ENCODE measurements around the gene ZNF576. TPM values are rescaled to one million over a fixed set of nuclear protein-coding genes. Genes with fewer than 3 reads are reported as not detected.

ZNF576 gene
- total and polyA plus RNA-seq, 2 of the 13 experiments (the other 11 are each of a cell fraction or from before 2014, with no cell fraction given), result 7.2 to 9.6 TPM

GRCh38 chr19:43562226-43562697 lies 34.1 kb upstream of the ZNF576 start:
- intact Hi-C loops (cut with micrococcal nuclease; ENCODE audit: unreplicated experiment) (no loop called here), in situ Hi-C loops (cut with HindIII; ENCODE audit: extremely low pct_ligation_motif_present, low pct_unique_long_range_greater_than_20kb) (no loop called here)
- H3K4me3 ChIP-seq (replicated peaks in 1 of 3; ENCODE audit: insufficient read depth in 1 of 3, low read depth in 2 of 3, low read length in 3 of 3), result no peak overlapping the region
- DNase-seq (ENCODE audit: low spot score) (no peak), FAIRE-seq (no peak), ATAC-seq (no peak)
- H3K4me2 ChIP-seq (ENCODE audit: low read depth, low read length), result no peak overlapping the region
- H3K79me2 ChIP-seq (ENCODE audit: insufficient read depth, low read length), result no peaks in the 10 kb centered on the region
- ChIA-PET CTCF (ENCODE audit: low intra/inter-chr PET ratio, low total read pairs) (no interaction called here), POLR2A (no interaction called here)
- H4K20me1 ChIP-seq (ENCODE audit: insufficient read depth, low read length), result no peaks in the 10 kb centered on the region
- no peak overlapping the region for H3K27ac ChIP-seq (ENCODE audit: extremely low read length, insufficient read depth, low read length)
- WGBS (ENCODE audit: low lambda C conversion rate), result 93% methylated on average over 6 of the region's 6 CpGs
- no peak overlapping the region for H3K9ac ChIP-seq (ENCODE audit: insufficient read depth, low read depth, low read length)
- H2AFZ ChIP-seq (ENCODE audit: low read length), result no peak overlapping the region
- no peak for TF ChIP-seq SNAPC2 (CRISPR knock-in tag; IDR thresholded peaks at IDR 0.05)
- no peak for TF ChIP-seq ZFYVE20 (CRISPR knock-in tag; IDR thresholded peaks at IDR 0.05; ENCODE audit: borderline replicate concordance, low read depth)
- TF ChIP-seq AHR (CRISPR knock-in tag; IDR thresholded peaks at IDR 0.05), result no peak
- no peak for TF ChIP-seq RERE (CRISPR knock-in tag; IDR thresholded peaks at IDR 0.05; ENCODE audit: low read depth)
- TF ChIP-seq JUNB (CRISPR knock-in tag; IDR thresholded peaks at IDR 0.05; ENCODE audit: borderline replicate concordance), result no peak
- TF ChIP-seq KLF6 (CRISPR knock-in tag; IDR thresholded peaks at IDR 0.05), result no peak
- TF ChIP-seq CBX1 (IDR thresholded peaks at IDR 0.05; ENCODE audit: low read depth), result no peak
- no peaks in the 10 kb centered on the region for H3K4me1 ChIP-seq (ENCODE audit: insufficient read depth, low read length)
- no peaks in the 10 kb centered on the region for H3K27me3 ChIP-seq (ENCODE audit: control insufficient read depth in 1 of 2, insufficient read depth in 2 of 2, low read length in 2 of 2)
- BruUV-seq (replicated peaks), result no TSS peak
- H3K36me3 ChIP-seq (replicated peaks in 1 of 2; ENCODE audit: control insufficient read depth in 1 of 2, insufficient read depth in 2 of 2, low read length in 2 of 2), result peaks cover 1 to 24% of the 10 kb centered on the region in 2 experiments; a peak in 4 of 5 replicates
- no peaks in the 10 kb centered on the region for H3K9me3 ChIP-seq (ENCODE audit: low read length)
